K562 (cell line): ENCODE results near the gene FSCN2. TPM values are rescaled to one million over a fixed set of nuclear protein-coding genes. Genes with fewer than 3 reads are reported as not detected.

ENCODE experiments used
- CBX3 ChIP-seq, 2 experiments: IDR thresholded peaks; 1 replicate in 1 of 2; 2 replicates in 1 of 2; pipeline ENCODE4 v1.6.1; 2012; ENCODE audit warnings: inconsistent platforms in 2 of 2, low read length in 2 of 2, borderline replicate concordance in 1 of 2, control low read depth in 1 of 2
- GTF2A2 ChIP-seq: IDR thresholded peaks from 2 replicates; pipeline ENCODE4 v1.6.1; 2016; ENCODE audit warnings: mild to moderate bottlenecking, missing genetic modification characterization, missing compliant biosample characterization
- HNRNPLL ChIP-seq: fragments of 200-400 bp; formaldehyde crosslinking; IDR thresholded peaks from 2 replicates; pipeline ENCODE4 v1.6.1; 2017; ENCODE audit warnings: low read length, low read depth, mild to moderate bottlenecking; ENCODE audit not compliant: poor library complexity, severe bottlenecking
- ID3 ChIP-seq, 2 experiments: fragments of 250-450 bp in 1 of 2; fragments of 450-650 bp in 1 of 2; sonication (Bioruptor Pico) in 1 of 2; IDR thresholded peaks; 2 replicates each; pipeline versions ENCODE4 v1.6.1 to v1.8.0; 2016 to 2021; ENCODE audit warnings: mild to moderate bottlenecking in 2 of 2, moderate library complexity in 2 of 2, missing compliant biosample characterization in 1 of 2, missing genetic modification characterization in 1 of 2
- IRF2 ChIP-seq: sonication (generic); formaldehyde crosslinking; IDR thresholded peaks from 2 replicates; pipeline ENCODE4 v1.8.1; 2022; ENCODE audit warnings: mild to moderate bottlenecking, missing genetic modification reagents
- RERE ChIP-seq: sonication (generic); formaldehyde crosslinking; IDR thresholded peaks from 2 replicates; pipeline ENCODE4 v1.8.0; 2023; ENCODE audit warnings: missing genetic modification reagents, mild to moderate bottlenecking, borderline replicate concordance
- STAG1 ChIP-seq: sonication (generic); formaldehyde crosslinking; IDR thresholded peaks from 2 replicates; pipeline ENCODE4 v1.5.0; 2020; ENCODE audit warnings: missing genetic modification reagents, borderline replicate concordance
- ZNF197 ChIP-seq: fragments of 200-800 bp; sonication (Bioruptor generic); IDR thresholded peaks from 2 replicates; pipeline ENCODE4 v1.6.1; 2016; ENCODE audit warnings: low read depth, missing genetic modification characterization, missing compliant biosample characterization
- polyA plus RNA-seq, 8 experiments: library from polyadenylated mRNA; depleted of rRNA in 4 of 8; stranded (reverse) in 5 of 8; unstranded in 3 of 8; fragments of >200 nt; fragmentation: Nextera tagmentation in 2 of 8; fragmentation: Illumina TruSeq in 1 of 8; extraction: Ambion mirVana in 2 of 8; extraction: Trizol in 1 of 8; gene quantifications; 2 replicates each; pipeline versions ENCODE4 v1.2.1 to v1.2.3, GENCODE V29; 2011 to 2014; ENCODE audit warnings: inconsistent platforms in 1 of 8, missing spikeins in 1 of 8
- total RNA-seq, 7 experiments: library from RNA; depleted of rRNA in 6 of 7; stranded (reverse); fragments of >200 nt in 6 of 7; fragmentation: Illumina TruSeq in 2 of 7; extraction: Trizol in 2 of 7; gene quantifications; 2 replicates each; pipeline versions ENCODE4 v1.2.1 to v1.2.3, GENCODE V29; 2011 to 2021; ENCODE audit warnings: low replicate concordance in 1 of 7
- TF ChIP-seq, protein P1 (sequence below): sonication (generic); formaldehyde crosslinking; IDR thresholded peaks from 2 replicates; pipeline ENCODE4 v1.8.0; 2022; ENCODE audit warnings: missing genetic modification reagents, mild to moderate bottlenecking, borderline replicate concordance
- TF ChIP-seq, protein P2 (sequence below), 2 experiments: fragments of 450-650 bp; conservative IDR thresholded peaks; 2 replicates each; pipeline ENCODE4 v1.6.1; 2017; ENCODE audit warnings: mild to moderate bottlenecking in 2 of 2, moderate library complexity in 2 of 2
- TF ChIP-seq, protein P3 (sequence below): fragments of 250-450 bp; sonication (Bioruptor Pico); IDR thresholded peaks from 2 replicates; pipeline ENCODE4 v1.8.0; 2022; ENCODE audit warnings: moderate library complexity, mild to moderate bottlenecking, inconsistent platforms
- TF ChIP-seq, protein P4 (sequence below): sonication (generic); IDR thresholded peaks from 2 replicates; pipeline ENCODE4 v1.6.1; 2016

FSCN2 gene
- total and polyA plus RNA-seq, 9 of the 15 experiments (the other 6 are each of a cell fraction or from before 2014, with no cell fraction given) = 0.08 TPM; not detected in 8

DNA sequence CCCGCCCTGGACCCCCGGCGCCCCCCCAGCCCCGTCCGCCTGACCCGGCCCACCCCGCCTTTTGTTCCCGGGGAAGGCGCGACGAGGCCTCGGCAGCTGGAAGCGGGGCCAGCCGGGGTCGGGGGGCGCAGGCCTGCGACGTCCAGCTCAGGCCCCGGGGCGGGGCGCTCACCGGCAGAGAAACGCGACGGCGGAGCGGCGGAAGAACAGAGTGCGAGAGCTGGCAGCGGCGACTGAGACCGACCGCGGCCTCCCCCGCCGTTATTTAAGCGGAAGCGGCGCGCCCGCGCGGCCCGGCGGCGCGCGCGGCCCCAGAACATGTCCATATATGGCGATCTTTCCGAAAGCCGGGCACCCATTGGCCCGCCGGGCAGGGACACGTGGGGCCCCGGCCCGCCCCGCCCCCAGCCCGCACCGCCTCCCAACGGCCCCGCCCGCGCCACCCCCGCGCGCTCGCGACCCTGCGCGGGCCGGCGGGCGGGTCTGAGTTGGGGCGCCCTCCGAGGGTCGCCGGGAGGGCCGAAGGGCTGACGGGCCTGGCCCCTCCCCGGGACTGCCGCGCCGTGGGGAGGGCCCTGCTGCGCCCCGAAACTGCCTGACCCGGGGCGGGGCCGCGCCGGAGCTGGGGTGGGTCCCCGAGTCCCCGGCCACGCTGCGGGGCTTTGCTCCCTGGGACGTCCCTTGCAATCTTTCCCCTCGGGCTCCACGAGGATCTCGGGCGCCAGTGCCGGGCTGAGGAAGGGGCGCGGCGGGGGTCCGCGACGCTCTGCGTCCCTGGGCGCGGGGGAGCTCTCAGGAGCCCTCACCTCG, 15.4 kb upstream of the FSCN2 start, which contains the start of gene ACTG1 (continued):
- no peak for TF ChIP-seq RERE
- no peak for TF ChIP-seq HNRNPLL
- TF ChIP-seq, protein P1, sequence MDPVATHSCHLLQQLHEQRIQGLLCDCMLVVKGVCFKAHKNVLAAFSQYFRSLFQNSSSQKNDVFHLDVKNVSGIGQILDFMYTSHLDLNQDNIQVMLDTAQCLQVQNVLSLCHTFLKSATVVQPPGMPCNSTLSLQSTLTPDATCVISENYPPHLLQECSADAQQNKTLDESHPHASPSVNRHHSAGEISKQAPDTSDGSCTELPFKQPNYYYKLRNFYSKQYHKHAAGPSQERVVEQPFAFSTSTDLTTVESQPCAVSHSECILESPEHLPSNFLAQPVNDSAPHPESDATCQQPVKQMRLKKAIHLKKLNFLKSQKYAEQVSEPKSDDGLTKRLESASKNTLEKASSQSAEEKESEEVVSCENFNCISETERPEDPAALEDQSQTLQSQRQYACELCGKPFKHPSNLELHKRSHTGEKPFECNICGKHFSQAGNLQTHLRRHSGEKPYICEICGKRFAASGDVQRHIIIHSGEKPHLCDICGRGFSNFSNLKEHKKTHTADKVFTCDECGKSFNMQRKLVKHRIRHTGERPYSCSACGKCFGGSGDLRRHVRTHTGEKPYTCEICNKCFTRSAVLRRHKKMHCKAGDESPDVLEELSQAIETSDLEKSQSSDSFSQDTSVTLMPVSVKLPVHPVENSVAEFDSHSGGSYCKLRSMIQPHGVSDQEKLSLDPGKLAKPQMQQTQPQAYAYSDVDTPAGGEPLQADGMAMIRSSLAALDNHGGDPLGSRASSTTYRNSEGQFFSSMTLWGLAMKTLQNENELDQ (CRISPR knock-in tag) = no peak
- TF ChIP-seq CBX3 (IDR thresholded peaks at IDR 0.05; ENCODE audit: borderline replicate concordance in 1 of 2, low read length in 2 of 2) = no peak
- TF ChIP-seq IRF2 = no peak
- 0 out of 2 replicates have a peak, but pooled peaks have one; percentile 3 for TF ChIP-seq STAG1 (CRISPR knock-in tag)
- peak; percentile 92 for TF ChIP-seq GTF2A2
- TF ChIP-seq, protein P2, sequence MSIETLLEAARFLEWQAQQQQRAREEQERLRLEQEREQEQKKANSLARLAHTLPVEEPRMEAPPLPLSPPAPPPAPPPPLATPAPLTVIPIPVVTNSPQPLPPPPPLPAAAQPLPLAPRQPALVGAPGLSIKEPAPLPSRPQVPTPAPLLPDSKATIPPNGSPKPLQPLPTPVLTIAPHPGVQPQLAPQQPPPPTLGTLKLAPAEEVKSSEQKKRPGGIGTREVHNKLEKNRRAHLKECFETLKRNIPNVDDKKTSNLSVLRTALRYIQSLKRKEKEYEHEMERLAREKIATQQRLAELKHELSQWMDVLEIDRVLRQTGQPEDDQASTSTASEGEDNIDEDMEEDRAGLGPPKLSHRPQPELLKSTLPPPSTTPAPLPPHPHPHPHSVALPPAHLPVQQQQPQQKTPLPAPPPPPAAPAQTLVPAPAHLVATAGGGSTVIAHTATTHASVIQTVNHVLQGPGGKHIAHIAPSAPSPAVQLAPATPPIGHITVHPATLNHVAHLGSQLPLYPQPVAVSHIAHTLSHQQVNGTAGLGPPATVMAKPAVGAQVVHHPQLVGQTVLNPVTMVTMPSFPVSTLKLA (conservative IDR thresholded peaks at IDR 0.05) = peak in 1 of 2 experiments; percentile 63; a peak in 2 of 4 replicates
- peak; percentile 92 for TF ChIP-seq ZNF197
- TF ChIP-seq, protein P3, sequence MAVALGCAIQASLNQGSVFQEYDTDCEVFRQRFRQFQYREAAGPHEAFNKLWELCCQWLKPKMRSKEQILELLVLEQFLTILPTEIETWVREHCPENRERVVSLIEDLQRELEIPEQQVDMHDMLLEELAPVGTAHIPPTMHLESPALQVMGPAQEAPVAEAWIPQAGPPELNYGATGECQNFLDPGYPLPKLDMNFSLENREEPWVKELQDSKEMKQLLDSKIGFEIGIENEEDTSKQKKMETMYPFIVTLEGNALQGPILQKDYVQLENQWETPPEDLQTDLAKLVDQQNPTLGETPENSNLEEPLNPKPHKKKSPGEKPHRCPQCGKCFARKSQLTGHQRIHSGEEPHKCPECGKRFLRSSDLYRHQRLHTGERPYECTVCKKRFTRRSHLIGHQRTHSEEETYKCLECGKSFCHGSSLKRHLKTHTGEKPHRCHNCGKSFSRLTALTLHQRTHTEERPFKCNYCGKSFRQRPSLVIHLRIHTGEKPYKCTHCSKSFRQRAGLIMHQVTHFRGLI (CRISPR knock-in tag) = no peak
- TF ChIP-seq ID3 (CRISPR knock-in tag; IDR thresholded peaks at IDR 0.05) = no peak
- TF ChIP-seq ID3 (tag; IDR thresholded peaks at IDR 0.05) = no peak
- TF ChIP-seq, protein P4, sequence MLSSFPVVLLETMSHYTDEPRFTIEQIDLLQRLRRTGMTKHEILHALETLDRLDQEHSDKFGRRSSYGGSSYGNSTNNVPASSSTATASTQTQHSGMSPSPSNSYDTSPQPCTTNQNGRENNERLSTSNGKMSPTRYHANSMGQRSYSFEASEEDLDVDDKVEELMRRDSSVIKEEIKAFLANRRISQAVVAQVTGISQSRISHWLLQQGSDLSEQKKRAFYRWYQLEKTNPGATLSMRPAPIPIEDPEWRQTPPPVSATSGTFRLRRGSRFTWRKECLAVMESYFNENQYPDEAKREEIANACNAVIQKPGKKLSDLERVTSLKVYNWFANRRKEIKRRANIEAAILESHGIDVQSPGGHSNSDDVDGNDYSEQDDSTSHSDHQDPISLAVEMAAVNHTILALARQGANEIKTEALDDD = no peak
